ENCODE results near the gene MSH3. TPM values are rescaled to one million over a fixed set of nuclear protein-coding genes. Genes with fewer than 3 reads are reported as not detected.

MSH3 gene
- total RNA-seq, 1 donor from 2014 or later: 17.0 TPM

DNA sequence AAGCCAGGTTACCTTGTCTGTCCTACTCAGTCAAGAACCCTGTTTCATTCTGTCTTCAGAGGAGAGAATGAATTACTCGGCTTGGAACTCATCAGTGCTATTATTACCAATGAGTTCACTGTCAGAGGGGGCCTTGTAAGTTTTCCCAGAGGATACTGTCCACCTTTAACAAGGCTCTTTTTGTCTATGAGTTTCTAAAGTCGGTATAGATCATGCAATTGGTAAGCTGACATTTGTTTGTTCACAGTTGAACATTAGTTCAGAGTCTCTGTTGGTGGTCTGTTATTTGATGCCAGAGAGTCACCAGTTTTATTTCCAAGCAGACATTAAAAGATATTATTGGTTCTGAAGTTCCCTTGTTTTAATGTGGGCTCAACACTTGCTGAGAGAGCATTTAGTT, 58.5 kb downstream of the MSH3 start:
- H3K27me3 ChIP-seq (ENCODE audit: low read depth): no peaks in the 10 kb centered on the region
- ATAC-seq: no peak
- no peaks in the 10 kb centered on the region for H3K4me1 ChIP-seq
- no peak overlapping the region for H3K4me3 ChIP-seq
- intact Hi-C loops (cut with DNase I): no loop called here
- DNase-seq: no peak
- no peak overlapping the region for H3K27ac ChIP-seq
- H3K36me3 ChIP-seq: peaks cover 43% of the 10 kb centered on the region
- H3K9me3 ChIP-seq: no peaks in the 10 kb centered on the region
- TF ChIP-seq, protein P1, sequence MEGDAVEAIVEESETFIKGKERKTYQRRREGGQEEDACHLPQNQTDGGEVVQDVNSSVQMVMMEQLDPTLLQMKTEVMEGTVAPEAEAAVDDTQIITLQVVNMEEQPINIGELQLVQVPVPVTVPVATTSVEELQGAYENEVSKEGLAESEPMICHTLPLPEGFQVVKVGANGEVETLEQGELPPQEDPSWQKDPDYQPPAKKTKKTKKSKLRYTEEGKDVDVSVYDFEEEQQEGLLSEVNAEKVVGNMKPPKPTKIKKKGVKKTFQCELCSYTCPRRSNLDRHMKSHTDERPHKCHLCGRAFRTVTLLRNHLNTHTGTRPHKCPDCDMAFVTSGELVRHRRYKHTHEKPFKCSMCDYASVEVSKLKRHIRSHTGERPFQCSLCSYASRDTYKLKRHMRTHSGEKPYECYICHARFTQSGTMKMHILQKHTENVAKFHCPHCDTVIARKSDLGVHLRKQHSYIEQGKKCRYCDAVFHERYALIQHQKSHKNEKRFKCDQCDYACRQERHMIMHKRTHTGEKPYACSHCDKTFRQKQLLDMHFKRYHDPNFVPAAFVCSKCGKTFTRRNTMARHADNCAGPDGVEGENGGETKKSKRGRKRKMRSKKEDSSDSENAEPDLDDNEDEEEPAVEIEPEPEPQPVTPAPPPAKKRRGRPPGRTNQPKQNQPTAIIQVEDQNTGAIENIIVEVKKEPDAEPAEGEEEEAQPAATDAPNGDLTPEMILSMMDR (IDR thresholded peaks at IDR 0.05): no peak

DNA sequence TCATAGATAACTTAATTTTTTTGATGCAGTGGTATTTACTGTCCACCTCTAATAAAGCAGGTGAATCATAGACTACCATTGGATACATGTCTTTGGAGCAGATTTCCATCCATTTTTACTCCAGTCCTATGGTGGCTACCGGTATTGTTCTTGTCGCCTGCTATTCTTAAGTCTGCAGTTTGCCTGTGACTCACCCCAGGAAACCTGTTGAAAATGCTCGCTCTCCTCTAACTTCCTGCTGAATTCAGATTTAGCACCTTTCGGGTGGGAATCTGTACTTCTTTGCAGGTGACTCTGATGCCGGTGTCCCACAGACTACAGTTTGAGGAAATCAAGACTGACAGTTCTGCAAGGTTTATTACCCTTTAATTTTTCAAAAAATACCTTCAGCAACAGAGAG, 59.2 kb downstream of the MSH3 start:
- H3K4me1 ChIP-seq: no peaks in the 10 kb centered on the region
- ATAC-seq (no peak), DNase-seq (no peak)
- intact Hi-C loops (cut with DNase I): no loop called here
- H3K27me3 ChIP-seq (ENCODE audit: low read depth): no peaks in the 10 kb centered on the region
- TF ChIP-seq, protein P1 (IDR thresholded peaks at IDR 0.05): no peak
- H3K36me3 ChIP-seq: peaks cover 40% of the 10 kb centered on the region
- H3K9me3 ChIP-seq: no peaks in the 10 kb centered on the region
- H3K4me3 ChIP-seq: no peak overlapping the region
- no peak overlapping the region for H3K27ac ChIP-seq

DNA sequence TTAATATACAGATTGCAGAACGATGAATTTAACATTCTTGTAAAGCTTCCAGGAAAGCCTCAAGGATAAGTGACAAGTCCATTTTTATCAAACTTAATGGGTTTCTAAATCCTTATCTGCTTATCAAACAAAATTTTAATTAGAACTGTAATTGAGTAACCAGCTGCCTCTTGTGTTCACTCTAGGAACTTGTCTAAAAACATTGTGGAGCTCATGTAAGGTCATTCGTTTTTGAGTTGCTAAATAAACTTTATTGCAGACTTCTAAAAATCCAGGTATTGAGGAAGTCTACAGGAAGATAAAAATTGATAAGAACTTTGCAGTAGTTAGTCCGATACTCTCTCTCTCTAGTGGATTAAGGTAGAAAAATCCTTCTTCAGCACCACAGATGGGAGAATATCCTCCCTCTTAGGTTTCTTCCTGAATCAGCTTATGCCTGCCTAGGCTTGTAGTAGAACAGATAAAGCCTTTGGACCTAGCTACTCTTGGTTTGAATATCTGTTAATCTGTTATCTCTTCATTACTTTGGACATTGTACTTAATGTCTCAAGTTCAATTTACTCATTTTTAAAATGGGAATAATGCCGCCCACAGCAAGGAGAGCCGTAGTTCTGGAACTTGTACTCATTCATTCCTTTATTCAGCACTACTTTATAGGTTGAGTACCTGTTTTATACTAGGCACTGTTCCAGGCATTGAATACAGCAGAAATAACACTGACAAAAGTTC, 60.3 kb downstream of the MSH3 start:
- Histone ChIP-seq H3K9me3 (peaks cover 2% of the 10 kb centered on the region), H3K27me3 (ENCODE audit: low read depth) (no peaks in the 10 kb centered on the region), H3K36me3 (peaks cover 31% of the 10 kb centered on the region), H3K4me1 (no peaks in the 10 kb centered on the region), H3K4me3 (no peak overlapping the region), H3K27ac (no peak overlapping the region)
- ATAC-seq (no peak), DNase-seq (no peak)
- intact Hi-C loops (cut with DNase I): no loop called here
- TF ChIP-seq, protein P1 (IDR thresholded peaks at IDR 0.05): no peak

DNA sequence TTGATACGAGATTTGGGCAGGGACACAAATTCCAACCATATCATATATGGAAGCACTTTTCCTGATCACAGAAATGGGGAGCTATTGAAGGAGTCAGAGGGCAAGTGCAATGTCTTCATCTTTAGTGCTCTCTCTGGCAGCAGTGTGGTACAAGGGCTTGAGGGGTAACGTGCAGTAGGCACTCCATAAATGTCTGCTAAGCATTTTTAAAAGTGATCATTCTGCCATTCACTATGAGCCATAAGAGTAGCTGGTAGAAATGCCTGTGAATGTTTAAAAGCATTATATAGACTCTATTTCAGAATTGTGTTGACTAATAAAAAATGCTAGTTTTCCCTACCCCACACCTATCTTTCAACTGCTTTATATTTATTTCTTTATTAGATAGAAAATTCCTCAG, 61.4 kb downstream of the MSH3 start:
- intact Hi-C loops (cut with DNase I): no loop called here
- Histone ChIP-seq H3K9me3 (peaks cover 7% of the 10 kb centered on the region), H3K36me3 (peaks cover 22% of the 10 kb centered on the region)

DNA sequence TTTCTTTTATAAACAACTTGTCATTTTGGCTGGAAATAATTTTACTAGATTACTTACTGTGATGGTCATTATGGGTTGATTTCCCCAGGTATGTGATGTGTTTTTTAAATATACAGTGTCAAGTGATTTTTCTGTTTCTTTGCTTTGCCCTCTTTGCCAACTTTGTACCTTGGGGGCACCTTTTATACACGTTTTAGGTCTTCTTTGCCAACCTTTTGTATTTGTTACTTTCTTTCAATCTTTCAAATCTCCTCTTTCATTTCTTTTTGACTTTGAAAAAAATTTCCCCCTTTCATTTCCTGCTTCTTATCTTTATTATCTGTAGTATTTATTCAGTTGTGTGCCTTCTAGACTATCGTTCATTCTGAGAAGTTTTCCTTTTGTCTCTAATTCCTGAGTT, 65.7 kb downstream of the MSH3 start:
- peaks cover 7% of the 10 kb centered on the region for H3K9me3 ChIP-seq
- TF ChIP-seq, protein P1 (IDR thresholded peaks at IDR 0.05): no peak
- H3K27ac ChIP-seq: no peak overlapping the region
- no peak overlapping the region for H3K4me3 ChIP-seq
- peaks cover 13% of the 10 kb centered on the region for H3K36me3 ChIP-seq
- H3K27me3 ChIP-seq (ENCODE audit: low read depth): no peaks in the 10 kb centered on the region
- ATAC-seq (no peak), DNase-seq (no peak)
- H3K4me1 ChIP-seq: no peaks in the 10 kb centered on the region
- intact Hi-C loops (cut with DNase I): no loop called here

More for the DNA sequence above, 61.4 kb downstream of the MSH3 start:
- TF ChIP-seq, protein P1 (IDR thresholded peaks at IDR 0.05): no peak
- no peak overlapping the region for H3K27ac ChIP-seq
- ATAC-seq (no peak), DNase-seq (no peak)
- no peaks in the 10 kb centered on the region for H3K4me1 ChIP-seq
- no peak overlapping the region for H3K4me3 ChIP-seq
- no peaks in the 10 kb centered on the region for H3K27me3 ChIP-seq (ENCODE audit: low read depth)

Data from lower lobe of right lung (tissue), 2 donors.